Body of pancreas (tissue), 4 donors: ENCODE data around the gene ARID3A. TPM values are rescaled to one million over a fixed set of nuclear protein-coding genes. Genes with fewer than 3 reads are reported as not detected.

ENCODE experiments used
- ATAC-seq: fragments of 150-250 bp; one replicate; pipeline ENCODE4 v1.9.1; 2016
- DNase-seq, 4 donors: peaks; one replicate each; pipeline ENCODE4 v3.0.0-alpha.2; 2019
- H3K27ac ChIP-seq, 4 donors: fragments of 200-600 bp; sonication (generic); 1 replicate in 3 of 4; 2 replicates in 1 of 4; pipeline versions ENCODE4 v1.5.1 to v1.6.1; 2016 to 2019; ENCODE audit warnings: mild to moderate bottlenecking in 1 of 4, mixed read lengths in 1 of 4, moderate library complexity in 1 of 4
- H3K27me3 ChIP-seq, 2 donors: fragments of 200-600 bp; sonication (generic); one replicate each; pipeline ENCODE4 v1.6.0; 2016; ENCODE audit warnings: mild to moderate bottlenecking in 1 of 2
- H3K36me3 ChIP-seq, 2 donors: fragments of 200-600 bp; sonication (generic); replicated peaks in 1 of 2; 2 replicates each; pipeline ENCODE4 v1.5.1; 2016; ENCODE audit warnings: low read depth in 2 of 2; ENCODE audit not compliant: insufficient read depth in 1 of 2
- H3K4me1 ChIP-seq: fragments of 200-600 bp; sonication (generic); one replicate; pipeline ENCODE4 v1.6.0; 2016
- H3K4me3 ChIP-seq, 2 donors: fragments of 200-600 bp; sonication (generic); 1 replicate in 1 of 2; 2 replicates in 1 of 2; pipeline ENCODE4 v1.5.1; 2016 to 2019
- H3K9me3 ChIP-seq, 3 donors: fragments of 200-600 bp; sonication (generic); 1 replicate in 2 of 3; 2 replicates in 1 of 3; pipeline ENCODE4 v1.5.1; 2016
- CTCF ChIP-seq, 7 experiments: fragments of 450-650 bp in 4 of 7; fragments of 200-600 bp in 3 of 7; sonication (generic) in 3 of 7; IDR thresholded peaks; one replicate each; pipeline ENCODE4 v1.5.1; 2016 to 2019; ENCODE audit warnings: antibody characterized with exemption in 7 of 7
- POLR2A ChIP-seq, 3 donors: fragments of 450-650 bp; IDR thresholded peaks; one replicate each; pipeline ENCODE4 v1.6.1; 2016; ENCODE audit warnings: antibody characterized with exemption in 3 of 3, mild to moderate bottlenecking in 2 of 3
- WGBS, 2 donors: methylation state at CpG; one replicate each; pipeline ENCODE4 v1.1.5; 2017; 5-methylcytosine and 5-hydroxymethylcytosine counted together
- intact Hi-C: fragments of 100-400 bp; cut with DNase I; formaldehyde crosslinking; loops from one replicate; pipeline ENCODE4 v1.15.1; 2023
- total RNA-seq, 2 donors: library from RNA; depleted of rRNA; stranded (reverse); fragments of >200 nt; gene quantifications; one replicate each; pipeline ENCODE4 v1.1.0, GENCODE V29; 2016

Gene ARID3A
- total RNA-seq, 2 donors from 2014 or later = 3.1 to 5.9 TPM

GRCh38 chr19:938233-938923, 12.5 kb downstream of the ARID3A start:
- Histone ChIP-seq H3K27me3 (no peaks in the 10 kb centered on the region), H3K4me3 (no peak overlapping the region), H3K36me3 (no peaks in the 10 kb centered on the region), H3K9me3 (no peaks in the 10 kb centered on the region), H3K4me1 (peaks cover 65% of the 10 kb centered on the region), H3K27ac (peak overlapping the region in 1 of 4 donors; percentile 32)
- TF ChIP-seq POLR2A (IDR thresholded peaks at IDR 0.05) (no peak), CTCF (IDR thresholded peaks at IDR 0.05) (no peak)
- DNase-seq (peak in 1 of 4 donors; percentile 56), ATAC-seq (no peak)
- intact Hi-C loops = no loop called here
- 63 to 77% methylated on average over 18 to 23 of the region's 23 CpGs for WGBS, 2 donors

GRCh38 chr19:939439-939838, 13.6 kb downstream of the ARID3A start:
- peaks cover 54% of the 10 kb centered on the region for H3K4me1 ChIP-seq
- no peak overlapping the region for H3K4me3 ChIP-seq
- ATAC-seq = no peak
- 83 to 90% methylated on average over 22 of the region's 22 CpGs for WGBS, 2 donors
- H3K9me3 ChIP-seq = no peaks in the 10 kb centered on the region
- peak overlapping the region in 3 of 4 donors; percentile 93 to 94 (median 94) for H3K27ac ChIP-seq
- intact Hi-C loops = no loop called here
- DNase-seq = no peak
- TF ChIP-seq CTCF (IDR thresholded peaks at IDR 0.05) (no peak), POLR2A (IDR thresholded peaks at IDR 0.05) (no peak)
- no peaks in the 10 kb centered on the region for H3K27me3 ChIP-seq
- no peaks in the 10 kb centered on the region for H3K36me3 ChIP-seq

GRCh38 chr19:939922-940321, 14.1 kb downstream of the ARID3A start:
- ATAC-seq = no peak
- DNase-seq = no peak
- Histone ChIP-seq H3K9me3 (no peaks in the 10 kb centered on the region), H3K27ac (peak overlapping the region; percentile 93 to 94 (median 94)), H3K4me3 (no peak overlapping the region), H3K27me3 (no peaks in the 10 kb centered on the region), H3K4me1 (peaks cover 49% of the 10 kb centered on the region), H3K36me3 (no peaks in the 10 kb centered on the region)
- 93 to 94% methylated on average over 3 to 7 of the region's 7 CpGs for WGBS, 2 donors
- intact Hi-C loops = no loop called here
- TF ChIP-seq CTCF (IDR thresholded peaks at IDR 0.05) = no peak
- no peak for TF ChIP-seq POLR2A (IDR thresholded peaks at IDR 0.05)

- TF ChIP-seq POLR2A (IDR thresholded peaks at IDR 0.05) (peak in 2 of 3 donors; percentile 54 to 63), CTCF (IDR thresholded peaks at IDR 0.05) (peak in 1 of 7 experiments; percentile 26)
- H3K36me3 ChIP-seq = no peaks in the 10 kb centered on the region
- peaks cover 45% of the 10 kb centered on the region for H3K4me1 ChIP-seq
- peak overlapping the region; percentile 93 to 94 (median 94) for H3K27ac ChIP-seq
- peak; percentile 89 for ATAC-seq
- DNase-seq = peak; percentile 81 to 95 (median 91)
- no peaks in the 10 kb centered on the region for H3K27me3 ChIP-seq
- H3K9me3 ChIP-seq = no peaks in the 10 kb centered on the region
- intact Hi-C loops = no loop called here
- no peak overlapping the region for H3K4me3 ChIP-seq
- WGBS, 2 donors = 0 to 3% methylated on average over 1 to 57 of the region's 64 CpGs
Observed at GRCh38 chr19:940591-941291, 14.9 kb downstream of the ARID3A start.
